Endothelial cell of umbilical vein (primary cell): ENCODE results near the gene ELMO1. TPM values are rescaled to one million over a fixed set of nuclear protein-coding genes. Genes with fewer than 3 reads are reported as not detected.

Experiments used
- BruUV-seq: library from RNA; stranded (reverse); fragments of 400-500 nt; replicated peaks from 2 replicates; lab custom pipeline; 2021; lab: Mats Ljungman, UMichigan
- CTCF ChIA-PET: fragments of 300-600, 350-600 bp; sonication (Branson Sonifier 250); formaldehyde crosslinking; loops from one replicate; lab custom pipeline; 2021; ENCODE audit warnings: antibody characterized with exemption, inconsistent platforms; lab: Charles Lee
- POLR2A ChIA-PET: fragments of 300-600, 350-600 bp; sonication (Branson Sonifier 250); formaldehyde crosslinking; loops from one replicate; lab custom pipeline; 2021; ENCODE audit warnings: antibody characterized with exemption, inconsistent platforms; lab: Charles Lee
- DNase-seq: peaks from one replicate; pipeline ENCODE4 v3.0.0-alpha.2; 2011; ENCODE audit warnings: low read depth, low spot score
- FAIRE-seq: peaks from 2 replicates; lab custom pipeline; 2011; peaks lifted over from hg19 to GRCh38; lab: Jason Lieb, UNC
- H2AFZ ChIP-seq: 2 replicates; pipeline ENCODE4 v1.6.0; 2012; ENCODE audit warnings: low read depth, low read length, control low read depth, inconsistent platforms
- H3K27ac ChIP-seq: 2 replicates; pipeline ENCODE4 v1.5.1; 2011; ENCODE audit warnings: low read depth, mild to moderate bottlenecking, control low read depth, low read length, moderate library complexity; ENCODE audit not compliant: insufficient read depth
- H3K27me3 ChIP-seq, 2 experiments: 2 replicates each; pipeline versions ENCODE4 v1.6.0 to v1.6.1; 2011; ENCODE audit warnings: low read length in 2 of 2, mixed read lengths in 1 of 2; ENCODE audit not compliant: control insufficient read depth in 2 of 2, insufficient read depth in 2 of 2
- H3K36me3 ChIP-seq, 2 experiments: 2 replicates in 1 of 2; 3 replicates in 1 of 2; pipeline ENCODE4 v1.5.1; 2011; ENCODE audit warnings: low read length in 2 of 2, mild to moderate bottlenecking in 1 of 2, moderate library complexity in 1 of 2; ENCODE audit not compliant: control insufficient read depth in 2 of 2, insufficient read depth in 2 of 2; ENCODE audit errors: extremely low read depth in 1 of 2
- H3K4me1 ChIP-seq: 3 replicates; pipeline ENCODE4 v1.5.1; 2011; ENCODE audit warnings: mild to moderate bottlenecking, low read length; ENCODE audit not compliant: control insufficient read depth, insufficient read depth; ENCODE audit errors: extremely low read depth
- H3K4me2 ChIP-seq: 2 replicates; pipeline ENCODE4 v1.6.1; 2011; ENCODE audit warnings: low read length, control low read depth, mixed read lengths; ENCODE audit not compliant: insufficient read depth
- H3K4me3 ChIP-seq, 3 experiments: fragments of 200-600 bp in 1 of 3; sonication (generic), shearing (Covaris generic) in 1 of 3; replicated peaks in 1 of 3; 2 replicates each; pipeline ENCODE4 v1.5.1; 2011 to 2016; ENCODE audit warnings: control low read depth in 3 of 3, low read length in 3 of 3, mild to moderate bottlenecking in 2 of 3, inconsistent platforms in 1 of 3, low read depth in 1 of 3, moderate library complexity in 1 of 3; ENCODE audit not compliant: insufficient read depth in 1 of 3
- H3K79me2 ChIP-seq: 2 replicates; pipeline ENCODE4 v1.6.0; 2012; ENCODE audit warnings: low read length, inconsistent platforms; ENCODE audit not compliant: control insufficient read depth, insufficient read depth
- H3K9ac ChIP-seq: replicated peaks from 2 replicates; pipeline ENCODE3; 2011; ENCODE audit warnings: low read length, control low read depth; ENCODE audit not compliant: insufficient read depth; ENCODE audit errors: extremely low read depth
- H3K9me1 ChIP-seq: replicated peaks from 3 replicates; pipeline ENCODE4 v1.6.0; 2011; ENCODE audit warnings: mild to moderate bottlenecking, low read length; ENCODE audit not compliant: control insufficient read depth, insufficient read depth; ENCODE audit errors: extremely low read depth
- H3K9me3 ChIP-seq: replicated peaks from 2 replicates; pipeline ENCODE4 v1.5.1; 2012; ENCODE audit warnings: low read length, inconsistent platforms; ENCODE audit not compliant: control insufficient read depth, insufficient read depth
- H4K20me1 ChIP-seq: replicated peaks from 2 replicates; pipeline ENCODE3; 2011; ENCODE audit warnings: mild to moderate bottlenecking, low read length; ENCODE audit not compliant: control insufficient read depth, insufficient read depth; ENCODE audit errors: extremely low read depth
- CTCF ChIP-seq, 2 donors: IDR thresholded peaks; 1 replicate in 1 of 2; 2 replicates in 1 of 2; pipeline ENCODE4 v1.5.1; 2011; ENCODE audit warnings: low read length in 2 of 2, mild to moderate bottlenecking in 2 of 2, moderate library complexity in 2 of 2, control low read depth in 1 of 2, inconsistent platforms in 1 of 2, low read depth in 1 of 2; ENCODE audit not compliant: insufficient read depth in 1 of 2; ENCODE audit errors: extremely low read depth in 1 of 2
- EZH2 ChIP-seq: IDR thresholded peaks from 2 replicates; pipeline ENCODE4 v1.6.1; 2012; ENCODE audit warnings: borderline replicate concordance, low read depth, mild to moderate bottlenecking, moderate library complexity, low read length, inconsistent platforms; ENCODE audit not compliant: severe bottlenecking
- GATA2 ChIP-seq: IDR thresholded peaks from 2 replicates; pipeline ENCODE4 v1.7.0; 2011; ENCODE audit warnings: low read depth, mild to moderate bottlenecking, moderate library complexity, mixed read lengths, low read length; ENCODE audit not compliant: insufficient read length, insufficient read depth
- MYC ChIP-seq: IDR thresholded peaks from one replicate; pipeline ENCODE4 v1.6.1; 2011; ENCODE audit warnings: mild to moderate bottlenecking, low read depth, low read length
- POLR2A ChIP-seq: IDR thresholded peaks from 2 replicates; pipeline ENCODE4 v1.6.1; 2012; ENCODE audit warnings: low read depth, mild to moderate bottlenecking, control low read depth, low read length
- POLR2AphosphoS5 ChIP-seq: IDR thresholded peaks from 2 replicates; pipeline ENCODE4 v1.6.1; 2012; ENCODE audit warnings: low read depth, mild to moderate bottlenecking, control low read depth, low read length, moderate library complexity; ENCODE audit not compliant: insufficient read depth
- dilution Hi-C: fragments of 300-500 bp; cut with MboI; formaldehyde crosslinking; loops from one replicate; pipeline ENCODE4 v1.15.0; 2019; ENCODE audit warnings: low sequenced_read_pairs; ENCODE audit not compliant: extremely low pct_ligation_motif_present
- intact Hi-C: fragments of 100-400 bp; cut with micrococcal nuclease; formaldehyde crosslinking; loops from one replicate; pipeline ENCODE4 v1.10.0; 2022
- polyA plus RNA-seq, 4 experiments: library from polyadenylated mRNA; depleted of rRNA in 3 of 4; stranded (reverse) in 3 of 4; unstranded in 1 of 4; fragments of >200 nt; gene quantifications; 2 replicates each; pipeline versions ENCODE4 v1.2.1 to v1.2.3, GENCODE V29; 2011 to 2012; ENCODE audit warnings: missing spikeins in 1 of 4
- total RNA-seq: library from RNA; stranded (reverse); gene quantifications from 2 replicates; pipeline ENCODE4 v1.2.3, GENCODE V29; 2021

The ELMO1 gene
- total and polyA plus RNA-seq, 2 donors (not counting 3 experiments of a cell fraction or from before 2014, with no cell fraction given), result 17.0 to 30.6 TPM

DNA sequence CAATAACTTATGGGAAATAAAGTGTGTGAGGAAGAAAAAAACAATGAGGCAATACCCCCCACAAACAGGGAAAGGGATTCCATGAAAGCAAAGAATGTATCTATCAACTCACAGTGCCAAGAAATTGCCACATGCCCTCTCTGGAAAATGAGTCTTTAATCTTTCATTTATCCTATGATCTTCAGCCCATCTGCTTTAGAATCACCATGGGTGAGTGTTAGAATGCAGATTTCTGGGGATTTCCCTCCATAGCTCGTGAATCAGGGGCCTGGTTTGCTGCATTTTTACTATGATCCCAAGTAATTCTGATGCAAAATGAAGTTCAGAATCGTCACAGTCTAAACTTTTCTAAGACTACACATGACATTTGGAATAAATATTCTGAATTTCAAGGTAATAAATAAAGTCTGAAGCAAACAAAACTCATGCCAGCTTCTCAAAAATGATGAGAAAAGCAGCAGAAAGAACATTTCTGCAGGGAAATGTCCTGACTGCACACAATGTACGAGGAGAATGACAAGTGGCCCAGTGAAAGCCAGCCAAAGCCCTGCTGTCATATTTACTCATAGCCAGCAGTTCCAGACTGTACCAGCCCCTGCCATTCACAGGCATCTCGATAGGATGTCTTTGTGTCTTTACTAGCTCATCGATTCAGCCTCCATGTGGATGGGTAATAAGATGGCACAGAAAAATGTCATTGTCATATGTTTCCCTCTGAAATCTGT is 167.1 kb downstream of the ELMO1 start:
- DNase-seq (no peak), FAIRE-seq (no peak)
- no peaks in the 10 kb centered on the region for H3K36me3 ChIP-seq
- intact Hi-C loops (loop anchor here (5.0 kb wide), 1 partner anchor 551 kb away; no protein-coding TSS in a partner anchor), dilution Hi-C loops (no loop called here)
- no peak overlapping the region for H3K4me2 ChIP-seq
- no peak overlapping the region for H3K27ac ChIP-seq
- no peak overlapping the region for H2AFZ ChIP-seq
- H3K4me3 ChIP-seq, result no peak overlapping the region
- BruUV-seq, result no TSS peak
- POLR2A ChIA-PET, result no interaction called here
- H3K4me1 ChIP-seq, result peaks cover 8% of the 10 kb centered on the region
- no peaks in the 10 kb centered on the region for H3K27me3 ChIP-seq
- CTCF ChIA-PET, result interaction anchor here (0.8 to 1.3 kb wide), 2 partner anchors 214 to 228 kb away, joined by 3 to 4 read pairs; no protein-coding TSS in a partner anchor
- no peaks in the 10 kb centered on the region for H3K9me1 ChIP-seq
- TF ChIP-seq MYC, result no peak
- TF ChIP-seq POLR2AphosphoS5, result no peak
- TF ChIP-seq EZH2, result no peak
- no peak for TF ChIP-seq POLR2A
- no peak for TF ChIP-seq CTCF (IDR thresholded peaks at IDR 0.05; ENCODE audit: extremely low read depth in 1 of 2, insufficient read depth in 1 of 2, low read depth in 1 of 2, low read length in 2 of 2)
- no peak for TF ChIP-seq GATA2
- no peaks in the 10 kb centered on the region for H3K79me2 ChIP-seq
- no peaks in the 10 kb centered on the region for H3K9me3 ChIP-seq
- no peaks in the 10 kb centered on the region for H4K20me1 ChIP-seq
- no peak overlapping the region for H3K9ac ChIP-seq
